Right cardiac atrium (tissue), 5 donors: ENCODE results near the gene RALGAPA2. TPM values are rescaled to one million over a fixed set of nuclear protein-coding genes. Genes with fewer than 3 reads are reported as not detected.

Experiments
- ATAC-seq, 2 donors: fragments of 200-7000 bp; cut with Tn5 transposase; one replicate each; pipeline versions ENCODE4 v1.8.0 to v1.9.1; 2020; ENCODE audit warnings: moderate library complexity in 2 of 2, mild to moderate bottlenecking in 1 of 2
- DNase-seq, 3 donors: peaks; one replicate each; pipeline ENCODE4 v3.0.0-alpha.2; 2020
- H3K27ac ChIP-seq: one replicate; pipeline ENCODE4 v1.5.1; 2013; ENCODE audit warnings: mild to moderate bottlenecking, low read length, control low read depth, moderate library complexity
- H3K27me3 ChIP-seq: one replicate; pipeline ENCODE4 v1.6.1; 2013; ENCODE audit not compliant: control insufficient read depth, insufficient read depth
- H3K4me1 ChIP-seq: one replicate; pipeline ENCODE4 v1.6.1; 2013; ENCODE audit warnings: low read length; ENCODE audit not compliant: control insufficient read depth, insufficient read depth
- H3K4me3 ChIP-seq: one replicate; pipeline ENCODE4 v1.5.1; 2013; ENCODE audit warnings: low read length, control low read depth
- H3K9me3 ChIP-seq: one replicate; pipeline ENCODE4 v1.6.1; 2013; ENCODE audit warnings: low read length; ENCODE audit not compliant: control insufficient read depth
- WGBS: extraction: QIAGEN DNeasy Blood & Tissue Kit; methylation state at CpG from one replicate; pipeline ENCODE4 v1.1.7; 2013; 5-methylcytosine and 5-hydroxymethylcytosine counted together
- intact Hi-C, 4 donors: fragments of 100-400 bp; cut with DNase I; formaldehyde crosslinking; loops; one replicate each; pipeline versions ENCODE4 v1.11.0 to v1.14.0; 2022 to 2023
- polyA plus RNA-seq: library from polyadenylated mRNA; stranded (reverse); fragments of 200-250 nt; gene quantifications from one replicate; pipeline ENCODE4 v1.2.3, GENCODE V29; 2013
- total RNA-seq, 4 donors: library from RNA; stranded (reverse); fragmentation: NEBNext Ultra II Directional; extraction: Animal tissue kit (Norgen Biotek cat#: 25700); gene quantifications; one replicate each; pipeline ENCODE4 v1.2.1, GENCODE V29; 2021
- donor health status: healthy with polysubstance abuse.
- donor health status: DM: no; HTN: yes; CAD: no.
- donor health status: DM: no; HTN: no; CAD: no.
- donor health status: DM: no; HTN: yes; CAD: no; lungs with severe emphysema.
- donor health status: DM: yes; HTN: yes; CAD: no.

The RALGAPA2 gene
- total and polyA plus RNA-seq, 5 donors = 7.2 to 32.1 (median 25.8) TPM

- intact Hi-C loops = no loop called here
- DNase-seq (peak in 1 of 3 donors; percentile 44), ATAC-seq (peak; percentile 56 to 87)
- H3K27ac ChIP-seq = no peak overlapping the region
- no peak overlapping the region for H3K4me3 ChIP-seq
- 77% methylated on average over 6 of the region's 6 CpGs for WGBS
- no peaks in the 10 kb centered on the region for H3K27me3 ChIP-seq
- no peaks in the 10 kb centered on the region for H3K9me3 ChIP-seq
- H3K4me1 ChIP-seq = peaks cover 8% of the 10 kb centered on the region
Observed at GRCh38 chr20:20657092-20657491, 55.4 kb downstream of the RALGAPA2 start.

GRCh38 chr20:20655883-20656282 is 56.6 kb downstream of the RALGAPA2 start:
- Histone ChIP-seq H3K4me1 (peaks cover 8% of the 10 kb centered on the region), H3K9me3 (no peaks in the 10 kb centered on the region), H3K4me3 (no peak overlapping the region), H3K27ac (no peak overlapping the region), H3K27me3 (no peaks in the 10 kb centered on the region)
- ATAC-seq (no peak), DNase-seq (no peak)
- intact Hi-C loops = no loop called here
- WGBS = 81% methylated on average over 5 of the region's 5 CpGs

- Histone ChIP-seq H3K9me3 (no peaks in the 10 kb centered on the region), H3K4me1 (no peaks in the 10 kb centered on the region), H3K27me3 (no peaks in the 10 kb centered on the region), H3K4me3 (no peak overlapping the region), H3K27ac (no peak overlapping the region)
- intact Hi-C loops = no loop called here
- ATAC-seq (no peak), DNase-seq (no peak)
- WGBS = 94% methylated on average over 4 of the region's 4 CpGs
Observed at GRCh38 chr20:20649945-20650344, 62.5 kb downstream of the RALGAPA2 start.

- intact Hi-C loops = no loop called here
- no peak for ATAC-seq
Observed at GRCh38 chr20:20643927-20644326, 68.5 kb downstream of the RALGAPA2 start.

GRCh38 chr20:20641783-20642182 is 70.7 kb downstream of the RALGAPA2 start:
- Histone ChIP-seq H3K27me3 (no peaks in the 10 kb centered on the region), H3K4me3 (no peak overlapping the region), H3K9me3 (no peaks in the 10 kb centered on the region), H3K27ac (no peak overlapping the region), H3K4me1 (peaks cover 5% of the 10 kb centered on the region)
- ATAC-seq (no peak), DNase-seq (no peak)
- WGBS = 84% methylated on average over 2 of the region's 2 CpGs
- intact Hi-C loops = no loop called here

More at GRCh38 chr20:20643927-20644326, 68.5 kb downstream of the RALGAPA2 start:
- Histone ChIP-seq H3K27ac (no peak overlapping the region), H3K4me3 (no peak overlapping the region), H3K9me3 (no peaks in the 10 kb centered on the region), H3K27me3 (no peaks in the 10 kb centered on the region), H3K4me1 (peaks cover 5% of the 10 kb centered on the region)
- 87% methylated on average over 3 of the region's 3 CpGs for WGBS
- no peak for DNase-seq

- no peak for ATAC-seq
- no peak overlapping the region for H3K27ac ChIP-seq
- H3K4me1 ChIP-seq = peaks cover 3% of the 10 kb centered on the region
- intact Hi-C loops = no loop called here
- no peak overlapping the region for H3K4me3 ChIP-seq
- H3K27me3 ChIP-seq = no peaks in the 10 kb centered on the region
- DNase-seq = no peak
- 64% methylated on average over 2 of the region's 2 CpGs for WGBS
- no peaks in the 10 kb centered on the region for H3K9me3 ChIP-seq
Observed at GRCh38 chr20:20638878-20639277, 73.6 kb downstream of the RALGAPA2 start.

- DNase-seq (no peak), ATAC-seq (no peak)
- 92% methylated on average over 7 of the region's 7 CpGs for WGBS
- intact Hi-C loops = no loop called here
- H3K27ac ChIP-seq = no peak overlapping the region
- H3K9me3 ChIP-seq = no peaks in the 10 kb centered on the region
- H3K27me3 ChIP-seq = no peaks in the 10 kb centered on the region
- peaks cover 3% of the 10 kb centered on the region for H3K4me1 ChIP-seq
- no peak overlapping the region for H3K4me3 ChIP-seq
Observed at GRCh38 chr20:20637998-20638725, 74.3 kb downstream of the RALGAPA2 start.

GRCh38 chr20:20635006-20635405 is 77.4 kb downstream of the RALGAPA2 start:
- no peaks in the 10 kb centered on the region for H3K9me3 ChIP-seq
- intact Hi-C loops = no loop called here
- DNase-seq = no peak

GRCh38 chr20:20632644-20633043 is 79.8 kb downstream of the RALGAPA2 start:
- Histone ChIP-seq H3K4me3 (no peak overlapping the region), H3K27ac (no peak overlapping the region), H3K27me3 (no peaks in the 10 kb centered on the region), H3K9me3 (no peaks in the 10 kb centered on the region), H3K4me1 (peaks cover 2% of the 10 kb centered on the region)
- intact Hi-C loops = no loop called here
- no peak for ATAC-seq
- 88% methylated on average over 2 of the region's 2 CpGs for WGBS
- DNase-seq = no peak

More at GRCh38 chr20:20635006-20635405, 77.4 kb downstream of the RALGAPA2 start:
- Histone ChIP-seq H3K4me3 (no peak overlapping the region), H3K4me1 (peaks cover 2% of the 10 kb centered on the region), H3K27me3 (no peaks in the 10 kb centered on the region), H3K27ac (no peak overlapping the region)
- no peak for ATAC-seq
- WGBS = 93% methylated on average over 2 of the region's 2 CpGs

- WGBS = 96% methylated on average over 4 of the region's 4 CpGs
- intact Hi-C loops = no loop called here
- no peak for DNase-seq
- H3K27me3 ChIP-seq = no peaks in the 10 kb centered on the region
- no peaks in the 10 kb centered on the region for H3K9me3 ChIP-seq
- peaks cover 2% of the 10 kb centered on the region for H3K4me1 ChIP-seq
- no peak for ATAC-seq
- no peak overlapping the region for H3K27ac ChIP-seq
- H3K4me3 ChIP-seq = no peak overlapping the region
Observed at GRCh38 chr20:20630551-20630950, 81.9 kb downstream of the RALGAPA2 start.

GRCh38 chr20:20629556-20630188 is 82.8 kb downstream of the RALGAPA2 start:
- Histone ChIP-seq H3K9me3 (no peaks in the 10 kb centered on the region), H3K27me3 (no peaks in the 10 kb centered on the region), H3K4me3 (no peak overlapping the region), H3K27ac (no peak overlapping the region), H3K4me1 (no peaks in the 10 kb centered on the region)
- over 99% methylated on average over 3 of the region's 3 CpGs for WGBS
- intact Hi-C loops = no loop called here
- ATAC-seq (no peak), DNase-seq (no peak)
